Measurements from ENCODE around the gene GTPBP4.

Gene GTPBP4

GRCh38 chr10:994836-995558, 6.8 kb downstream of the GTPBP4 start:
- Histone ChIP-seq H3K9me3 (ENCODE audit: insufficient read depth, low read length) (no peaks in the 10 kb centered on the region), H3K9ac (ENCODE audit: low read length) (no peak overlapping the region), H3K27ac (ENCODE audit: low read length) (no peak overlapping the region), H3K27me3 (ENCODE audit: low read depth, low read length) (no peaks in the 10 kb centered on the region), H2AFZ (ENCODE audit: low read depth, low read length) (no peak overlapping the region), H4K20me1 (ENCODE audit: insufficient read depth, low read length) (peaks cover 15% of the 10 kb centered on the region), H3K4me1 (ENCODE audit: low read length) (peaks cover 16% of the 10 kb centered on the region), H3K36me3 (replicated peaks; ENCODE audit: low read depth, low read length) (peaks cover 50% of the 10 kb centered on the region), H3K4me2 (ENCODE audit: low read length) (no peak overlapping the region), H3K4me3 (ENCODE audit: low read length) (no peak overlapping the region), H3K79me2 (ENCODE audit: low read length) (peaks cover 62% of the 10 kb centered on the region)
- TF ChIP-seq EZH2phosphoT487 (IDR thresholded peaks at IDR 0.05; ENCODE audit: low read depth) (no peak), CTCF (IDR thresholded peaks at IDR 0.05; ENCODE audit: low read depth, low read length) (no peak)

GRCh38 chr10:995559-995926, 7.3 kb downstream of the GTPBP4 start:
- TF ChIP-seq CTCF (IDR thresholded peaks at IDR 0.05; ENCODE audit: low read depth, low read length): no peak
- no peak for TF ChIP-seq EZH2phosphoT487 (IDR thresholded peaks at IDR 0.05; ENCODE audit: low read depth)
- peaks cover 15% of the 10 kb centered on the region for H3K4me1 ChIP-seq (ENCODE audit: low read length)
- H3K9ac ChIP-seq (ENCODE audit: low read length): no peak overlapping the region
- no peaks in the 10 kb centered on the region for H3K9me3 ChIP-seq (ENCODE audit: insufficient read depth, low read length)
- H3K4me2 ChIP-seq (ENCODE audit: low read length): no peak overlapping the region
- H4K20me1 ChIP-seq (ENCODE audit: insufficient read depth, low read length): peaks cover 15% of the 10 kb centered on the region
- no peak overlapping the region for H2AFZ ChIP-seq (ENCODE audit: low read depth, low read length)
- peaks cover 57% of the 10 kb centered on the region for H3K79me2 ChIP-seq (ENCODE audit: low read length)
- peaks cover 50% of the 10 kb centered on the region for H3K36me3 ChIP-seq (replicated peaks; ENCODE audit: low read depth, low read length)
- no peaks in the 10 kb centered on the region for H3K27me3 ChIP-seq (ENCODE audit: low read depth, low read length)
- no peak overlapping the region for H3K4me3 ChIP-seq (ENCODE audit: low read length)
- no peak overlapping the region for H3K27ac ChIP-seq (ENCODE audit: low read length)

- Histone ChIP-seq H3K27ac (ENCODE audit: low read length) (no peak overlapping the region), H3K4me2 (ENCODE audit: low read length) (no peak overlapping the region), H3K4me3 (ENCODE audit: low read length) (no peak overlapping the region), H3K79me2 (ENCODE audit: low read length) (peaks cover 56% of the 10 kb centered on the region), H3K9me3 (ENCODE audit: insufficient read depth, low read length) (no peaks in the 10 kb centered on the region), H3K27me3 (ENCODE audit: low read depth, low read length) (no peaks in the 10 kb centered on the region), H4K20me1 (ENCODE audit: insufficient read depth, low read length) (peaks cover 10% of the 10 kb centered on the region), H3K9ac (ENCODE audit: low read length) (no peak overlapping the region), H3K36me3 (replicated peaks; ENCODE audit: low read depth, low read length) (peaks cover 53% of the 10 kb centered on the region), H3K4me1 (ENCODE audit: low read length) (peaks cover 12% of the 10 kb centered on the region), H2AFZ (ENCODE audit: low read depth, low read length) (no peak overlapping the region)
- no peak for TF ChIP-seq EZH2phosphoT487 (IDR thresholded peaks at IDR 0.05; ENCODE audit: low read depth)
- TF ChIP-seq CTCF (IDR thresholded peaks at IDR 0.05; ENCODE audit: low read depth, low read length): no peak
Observed at GRCh38 chr10:996031-996430, 7.8 kb downstream of the GTPBP4 start.

GRCh38 chr10:997266-998022, 9.2 kb downstream of the GTPBP4 start:
- H2AFZ ChIP-seq (ENCODE audit: low read depth, low read length): no peak overlapping the region
- peaks cover 59% of the 10 kb centered on the region for H3K36me3 ChIP-seq (replicated peaks; ENCODE audit: low read depth, low read length)
- no peak overlapping the region for H3K4me3 ChIP-seq (ENCODE audit: low read length)
- H4K20me1 ChIP-seq (ENCODE audit: insufficient read depth, low read length): peaks cover 10% of the 10 kb centered on the region; the same call in 1 of the 2 replicates
- no peak for TF ChIP-seq CTCF (IDR thresholded peaks at IDR 0.05; ENCODE audit: low read depth, low read length)
- TF ChIP-seq EZH2phosphoT487 (IDR thresholded peaks at IDR 0.05; ENCODE audit: low read depth): no peak
- peaks cover 6% of the 10 kb centered on the region for H3K4me1 ChIP-seq (ENCODE audit: low read length)
- no peak overlapping the region for H3K27ac ChIP-seq (ENCODE audit: low read length)
- peaks cover 54% of the 10 kb centered on the region for H3K79me2 ChIP-seq (ENCODE audit: low read length)
- no peaks in the 10 kb centered on the region for H3K9me3 ChIP-seq (ENCODE audit: insufficient read depth, low read length)
- no peak overlapping the region for H3K9ac ChIP-seq (ENCODE audit: low read length)
- H3K4me2 ChIP-seq (ENCODE audit: low read length): no peak overlapping the region
- H3K27me3 ChIP-seq (ENCODE audit: low read depth, low read length): no peaks in the 10 kb centered on the region

All from OCI-LY3 (cell line).